Esophagus squamous epithelium (tissue), 4 donors: Measurements from ENCODE around the gene PKN3.

Experiments
- CTCF ChIP-seq, 6 experiments: fragments of 450-650 bp in 4 of 6; fragments of 200-600 bp in 2 of 6; sonication (generic) in 2 of 6; IDR thresholded peaks; one replicate each; pipeline ENCODE4 v1.5.1; 2016 to 2019; ENCODE audit warnings: antibody characterized with exemption in 6 of 6, mild to moderate bottlenecking in 4 of 6, moderate library complexity in 4 of 6
- POLR2A ChIP-seq, 4 donors: fragments of 450-650 bp; IDR thresholded peaks; one replicate each; pipeline ENCODE4 v1.6.1; 2017; ENCODE audit warnings: antibody characterized with exemption in 4 of 4, mild to moderate bottlenecking in 4 of 4, moderate library complexity in 3 of 4

DNA sequence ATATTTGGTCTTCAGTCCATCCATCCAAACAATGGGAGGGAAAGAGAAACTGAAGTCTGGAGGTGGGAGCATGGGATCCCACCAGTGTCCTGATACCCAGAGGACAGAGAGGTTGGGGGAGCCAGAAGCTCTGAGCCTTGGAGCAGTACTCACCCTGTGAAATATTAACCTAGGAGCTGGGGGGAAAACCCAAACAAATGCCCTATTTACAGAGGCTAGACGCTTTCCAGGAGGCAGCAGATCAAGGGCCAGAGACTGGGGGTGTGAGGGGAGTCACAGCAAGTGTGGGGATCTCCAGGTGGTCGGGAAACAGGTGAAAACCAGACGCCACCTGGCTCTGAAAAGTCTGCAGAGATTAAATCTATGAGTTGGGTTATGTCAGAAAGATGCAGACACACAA lies 63.2 kb downstream of the PKN3 start:
- TF ChIP-seq CTCF (IDR thresholded peaks at IDR 0.05) (no peak), POLR2A (IDR thresholded peaks at IDR 0.05) (no peak)
